GM12878 (cell line): ENCODE measurements around the gene MS4A4E. TPM values are rescaled to one million over a fixed set of nuclear protein-coding genes. Genes with fewer than 3 reads are reported as not detected.

Experiments
- BACH1 ChIP-seq: fragments of 450-650 bp; IDR thresholded peaks from 2 replicates; pipeline ENCODE4 v1.6.1; 2017; ENCODE audit warnings: mild to moderate bottlenecking, borderline replicate concordance
- BRCA1 ChIP-seq: IDR thresholded peaks from 2 replicates; pipeline ENCODE4 v1.6.1; 2011; ENCODE audit warnings: low read depth, low read length, improper control_type of control experiment
- CHD2 ChIP-seq: IDR thresholded peaks from 2 replicates; pipeline ENCODE4 v1.6.1; 2011; ENCODE audit warnings: low read depth, low read length, improper control_type of control experiment, borderline replicate concordance
- CHD4 ChIP-seq: fragments of 200-600 bp; sonication (generic); IDR thresholded peaks from 2 replicates; pipeline ENCODE4 v1.6.1; 2016; ENCODE audit warnings: mild to moderate bottlenecking
- E4F1 ChIP-seq: fragments of 450-650 bp; IDR thresholded peaks from 2 replicates; pipeline ENCODE4 v1.6.1; 2018; ENCODE audit warnings: borderline replicate concordance, mild to moderate bottlenecking; ENCODE audit not compliant: partially characterized antibody
- HDAC6 ChIP-seq: fragments of 200-600 bp; sonication (generic); IDR thresholded peaks from one replicate; pipeline ENCODE4 v1.8.0; 2017; ENCODE audit warnings: antibody characterized with exemption; ENCODE audit not compliant: unreplicated experiment
- IRF3 ChIP-seq: fragments of 450-650 bp; IDR thresholded peaks from 2 replicates; pipeline ENCODE4 v1.6.1; 2014; ENCODE audit warnings: mild to moderate bottlenecking
- NR2F1 ChIP-seq: fragments of 450-650 bp; conservative IDR thresholded peaks from 2 replicates; pipeline ENCODE4 v1.6.1; 2017; ENCODE audit warnings: mild to moderate bottlenecking
- RFX5 ChIP-seq: IDR thresholded peaks from 2 replicates; pipeline ENCODE4 v1.6.1; 2011; ENCODE audit warnings: low read depth, low read length, improper control_type of control experiment
- SMC3 ChIP-seq: IDR thresholded peaks from 2 replicates; pipeline ENCODE4 v1.6.1; 2011; ENCODE audit warnings: low read length, improper control_type of control experiment, borderline replicate concordance
- SREBF1 ChIP-seq: IDR thresholded peaks from 2 replicates; pipeline ENCODE4 v1.6.1; 2012; ENCODE audit warnings: mild to moderate bottlenecking, low read length
- TCF3 ChIP-seq: IDR thresholded peaks from 2 replicates; pipeline ENCODE4 v1.6.1; 2012; ENCODE audit warnings: low read depth, mild to moderate bottlenecking, low read length, borderline replicate concordance; ENCODE audit not compliant: insufficient read depth
- ZNF207 ChIP-seq: fragments of 450-650 bp; IDR thresholded peaks from 2 replicates; pipeline ENCODE4 v1.6.1; 2014; ENCODE audit warnings: antibody characterized with exemption, mild to moderate bottlenecking, borderline replicate concordance
- polyA plus RNA-seq, 11 experiments: library from polyadenylated mRNA; depleted of rRNA in 4 of 11; unstranded in 6 of 11; stranded (reverse) in 5 of 11; fragments of >200 nt; fragmentation: Nextera tagmentation in 4 of 11; fragmentation: Illumina TruSeq in 1 of 11; extraction: Ambion mirVana in 4 of 11; extraction: Trizol in 1 of 11; gene quantifications; 1 replicate in 1 of 11; 2 replicates in 10 of 11; pipeline versions ENCODE4 v1.2.1 to v1.2.3, GENCODE V29; 2011 to 2016; ENCODE audit warnings: inconsistent platforms in 2 of 11, missing spikeins in 2 of 11, low read depth in 1 of 11
- total RNA-seq, 4 experiments: library from RNA; depleted of rRNA in 3 of 4; stranded (reverse); fragments of >200 nt in 3 of 4; fragmentation: Illumina TruSeq in 1 of 4; extraction: Trizol in 1 of 4; gene quantifications; 2 replicates each; pipeline versions ENCODE4 v1.2.1 to v1.2.3, GENCODE V29; 2013 to 2021
- TF ChIP-seq, protein P1 (sequence below): IDR thresholded peaks from 2 replicates; pipeline ENCODE4 v1.6.1; 2012; ENCODE audit warnings: mild to moderate bottlenecking, low read depth, low read length
- TF ChIP-seq, protein P2 (sequence below): IDR thresholded peaks from 2 replicates; pipeline ENCODE4 v1.6.1; 2012; ENCODE audit warnings: low read length, inconsistent platforms
- TF ChIP-seq, protein P3 (sequence below): IDR thresholded peaks from 2 replicates; pipeline ENCODE4 v1.6.1; 2012; ENCODE audit warnings: low read depth, low read length, improper control_type of control experiment
- TF ChIP-seq, protein P4 (sequence below): fragments of 450-650 bp; IDR thresholded peaks from 2 replicates; pipeline ENCODE4 v1.6.1; 2017; ENCODE audit warnings: mild to moderate bottlenecking, moderate library complexity

The MS4A4E gene
- total and polyA plus RNA-seq, 10 of the 15 experiments (the other 5 are each of a cell fraction or from before 2014, with no cell fraction given): 0.06 to 0.92 (median 0.45) TPM; not detected in 3

DNA sequence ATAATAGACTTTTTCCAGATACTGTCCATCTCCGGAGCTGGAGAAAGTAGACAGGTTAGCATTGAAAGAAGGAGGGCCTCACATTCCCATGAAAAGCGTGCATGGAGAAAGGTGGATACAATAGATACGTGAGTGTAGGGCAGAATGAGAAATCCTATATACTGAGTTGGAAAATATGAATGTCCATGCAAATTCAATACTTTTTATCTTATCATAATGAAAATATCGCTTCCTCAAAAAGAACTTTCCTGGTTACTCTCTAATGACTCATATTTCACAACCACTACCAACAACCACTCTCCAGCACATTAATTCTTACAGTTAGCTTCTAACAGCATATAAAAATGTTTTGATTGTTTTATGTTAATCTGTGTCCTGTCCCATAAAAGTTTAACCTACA, 38.0 kb downstream of the MS4A4E start (continued):
- TF ChIP-seq, protein P1, sequence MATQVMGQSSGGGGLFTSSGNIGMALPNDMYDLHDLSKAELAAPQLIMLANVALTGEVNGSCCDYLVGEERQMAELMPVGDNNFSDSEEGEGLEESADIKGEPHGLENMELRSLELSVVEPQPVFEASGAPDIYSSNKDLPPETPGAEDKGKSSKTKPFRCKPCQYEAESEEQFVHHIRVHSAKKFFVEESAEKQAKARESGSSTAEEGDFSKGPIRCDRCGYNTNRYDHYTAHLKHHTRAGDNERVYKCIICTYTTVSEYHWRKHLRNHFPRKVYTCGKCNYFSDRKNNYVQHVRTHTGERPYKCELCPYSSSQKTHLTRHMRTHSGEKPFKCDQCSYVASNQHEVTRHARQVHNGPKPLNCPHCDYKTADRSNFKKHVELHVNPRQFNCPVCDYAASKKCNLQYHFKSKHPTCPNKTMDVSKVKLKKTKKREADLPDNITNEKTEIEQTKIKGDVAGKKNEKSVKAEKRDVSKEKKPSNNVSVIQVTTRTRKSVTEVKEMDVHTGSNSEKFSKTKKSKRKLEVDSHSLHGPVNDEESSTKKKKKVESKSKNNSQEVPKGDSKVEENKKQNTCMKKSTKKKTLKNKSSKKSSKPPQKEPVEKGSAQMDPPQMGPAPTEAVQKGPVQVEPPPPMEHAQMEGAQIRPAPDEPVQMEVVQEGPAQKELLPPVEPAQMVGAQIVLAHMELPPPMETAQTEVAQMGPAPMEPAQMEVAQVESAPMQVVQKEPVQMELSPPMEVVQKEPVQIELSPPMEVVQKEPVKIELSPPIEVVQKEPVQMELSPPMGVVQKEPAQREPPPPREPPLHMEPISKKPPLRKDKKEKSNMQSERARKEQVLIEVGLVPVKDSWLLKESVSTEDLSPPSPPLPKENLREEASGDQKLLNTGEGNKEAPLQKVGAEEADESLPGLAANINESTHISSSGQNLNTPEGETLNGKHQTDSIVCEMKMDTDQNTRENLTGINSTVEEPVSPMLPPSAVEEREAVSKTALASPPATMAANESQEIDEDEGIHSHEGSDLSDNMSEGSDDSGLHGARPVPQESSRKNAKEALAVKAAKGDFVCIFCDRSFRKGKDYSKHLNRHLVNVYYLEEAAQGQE: no peak
- TF ChIP-seq, protein P2, sequence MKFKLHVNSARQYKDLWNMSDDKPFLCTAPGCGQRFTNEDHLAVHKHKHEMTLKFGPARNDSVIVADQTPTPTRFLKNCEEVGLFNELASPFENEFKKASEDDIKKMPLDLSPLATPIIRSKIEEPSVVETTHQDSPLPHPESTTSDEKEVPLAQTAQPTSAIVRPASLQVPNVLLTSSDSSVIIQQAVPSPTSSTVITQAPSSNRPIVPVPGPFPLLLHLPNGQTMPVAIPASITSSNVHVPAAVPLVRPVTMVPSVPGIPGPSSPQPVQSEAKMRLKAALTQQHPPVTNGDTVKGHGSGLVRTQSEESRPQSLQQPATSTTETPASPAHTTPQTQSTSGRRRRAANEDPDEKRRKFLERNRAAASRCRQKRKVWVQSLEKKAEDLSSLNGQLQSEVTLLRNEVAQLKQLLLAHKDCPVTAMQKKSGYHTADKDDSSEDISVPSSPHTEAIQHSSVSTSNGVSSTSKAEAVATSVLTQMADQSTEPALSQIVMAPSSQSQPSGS: peak; percentile 79
- TF ChIP-seq HDAC6 (no peak), RFX5 (no peak), ZNF207 (no peak), CHD2 (no peak), E4F1 (no peak), NR2F1 (peak; percentile 47; the same call in 1 of the 2 replicates), IRF3 (no peak), SMC3 (no peak), BACH1 (peak; percentile 89; the same call in 1 of the 2 replicates), SREBF1 (no peak), TCF3 (no peak), BRCA1 (no peak), CHD4 (no peak)
- TF ChIP-seq, protein P3, sequence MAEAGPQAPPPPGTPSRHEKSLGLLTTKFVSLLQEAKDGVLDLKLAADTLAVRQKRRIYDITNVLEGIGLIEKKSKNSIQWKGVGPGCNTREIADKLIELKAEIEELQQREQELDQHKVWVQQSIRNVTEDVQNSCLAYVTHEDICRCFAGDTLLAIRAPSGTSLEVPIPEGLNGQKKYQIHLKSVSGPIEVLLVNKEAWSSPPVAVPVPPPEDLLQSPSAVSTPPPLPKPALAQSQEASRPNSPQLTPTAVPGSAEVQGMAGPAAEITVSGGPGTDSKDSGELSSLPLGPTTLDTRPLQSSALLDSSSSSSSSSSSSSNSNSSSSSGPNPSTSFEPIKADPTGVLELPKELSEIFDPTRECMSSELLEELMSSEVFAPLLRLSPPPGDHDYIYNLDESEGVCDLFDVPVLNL: no peak
- TF ChIP-seq, protein P4, sequence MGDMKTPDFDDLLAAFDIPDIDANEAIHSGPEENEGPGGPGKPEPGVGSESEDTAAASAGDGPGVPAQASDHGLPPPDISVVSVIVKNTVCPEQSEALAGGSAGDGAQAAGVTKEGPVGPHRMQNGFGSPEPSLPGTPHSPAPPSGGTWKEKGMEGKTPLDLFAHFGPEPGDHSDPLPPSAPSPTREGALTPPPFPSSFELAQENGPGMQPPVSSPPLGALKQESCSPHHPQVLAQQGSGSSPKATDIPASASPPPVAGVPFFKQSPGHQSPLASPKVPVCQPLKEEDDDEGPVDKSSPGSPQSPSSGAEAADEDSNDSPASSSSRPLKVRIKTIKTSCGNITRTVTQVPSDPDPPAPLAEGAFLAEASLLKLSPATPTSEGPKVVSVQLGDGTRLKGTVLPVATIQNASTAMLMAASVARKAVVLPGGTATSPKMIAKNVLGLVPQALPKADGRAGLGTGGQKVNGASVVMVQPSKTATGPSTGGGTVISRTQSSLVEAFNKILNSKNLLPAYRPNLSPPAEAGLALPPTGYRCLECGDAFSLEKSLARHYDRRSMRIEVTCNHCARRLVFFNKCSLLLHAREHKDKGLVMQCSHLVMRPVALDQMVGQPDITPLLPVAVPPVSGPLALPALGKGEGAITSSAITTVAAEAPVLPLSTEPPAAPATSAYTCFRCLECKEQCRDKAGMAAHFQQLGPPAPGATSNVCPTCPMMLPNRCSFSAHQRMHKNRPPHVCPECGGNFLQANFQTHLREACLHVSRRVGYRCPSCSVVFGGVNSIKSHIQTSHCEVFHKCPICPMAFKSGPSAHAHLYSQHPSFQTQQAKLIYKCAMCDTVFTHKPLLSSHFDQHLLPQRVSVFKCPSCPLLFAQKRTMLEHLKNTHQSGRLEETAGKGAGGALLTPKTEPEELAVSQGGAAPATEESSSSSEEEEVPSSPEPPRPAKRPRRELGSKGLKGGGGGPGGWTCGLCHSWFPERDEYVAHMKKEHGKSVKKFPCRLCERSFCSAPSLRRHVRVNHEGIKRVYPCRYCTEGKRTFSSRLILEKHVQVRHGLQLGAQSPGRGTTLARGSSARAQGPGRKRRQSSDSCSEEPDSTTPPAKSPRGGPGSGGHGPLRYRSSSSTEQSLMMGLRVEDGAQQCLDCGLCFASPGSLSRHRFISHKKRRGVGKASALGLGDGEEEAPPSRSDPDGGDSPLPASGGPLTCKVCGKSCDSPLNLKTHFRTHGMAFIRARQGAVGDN: no peak
